Duodenal mucosa (tissue), 2 donors: Measurements from ENCODE around the gene BLTP3A.
A peak's percentile ranks its signal among the peaks of the same experiment; 100 is the strongest.
"Not testable (repeated sequence)": the region's sequence is repeated elsewhere in the genome, so short reads cannot be mapped to it uniquely, and the experiment has no call there.

ENCODE experiments used
- H3K27ac ChIP-seq: one replicate; pipeline ENCODE4 v1.7.0; 2013; ENCODE audit warnings: low read depth, low read length
- H3K27me3 ChIP-seq, 2 donors: one replicate each; pipeline ENCODE4 v1.7.0; 2013; ENCODE audit warnings: low read length in 2 of 2, control low read depth in 1 of 2; ENCODE audit not compliant: insufficient read depth in 2 of 2, control insufficient read depth in 1 of 2
- H3K36me3 ChIP-seq, 2 donors: one replicate each; pipeline ENCODE4 v1.7.0; 2013; ENCODE audit warnings: low read length in 2 of 2, control low read depth in 1 of 2; ENCODE audit not compliant: insufficient read depth in 2 of 2, control insufficient read depth in 1 of 2
- H3K4me1 ChIP-seq, 2 donors: one replicate each; pipeline ENCODE4 v1.7.0; 2013; ENCODE audit warnings: low read length in 2 of 2, control low read depth in 1 of 2; ENCODE audit not compliant: insufficient read depth in 2 of 2, control insufficient read depth in 1 of 2
- H3K4me3 ChIP-seq, 2 donors: one replicate each; pipeline ENCODE4 v1.7.0; 2013; ENCODE audit warnings: low read length in 2 of 2, low read depth in 1 of 2
- H3K9ac ChIP-seq, 2 donors: one replicate each; pipeline ENCODE4 v1.7.0; 2013; ENCODE audit warnings: low read length in 2 of 2, low read depth in 1 of 2
- H3K9me3 ChIP-seq, 2 donors: one replicate each; pipeline ENCODE4 v1.7.0; 2013; ENCODE audit warnings: low read length in 2 of 2, control low read depth in 1 of 2; ENCODE audit not compliant: control insufficient read depth in 1 of 2

Gene BLTP3A

GRCh38 chr6:34792605-34793500 is 970 bp downstream of the BLTP3A start:
- H3K27ac ChIP-seq: peak overlapping the region; percentile 86
- H3K9me3 ChIP-seq: no peaks in the 10 kb centered on the region
- peak overlapping the region; percentile 82 to 94 for H3K4me3 ChIP-seq
- peaks cover 15 to 21% of the 10 kb centered on the region in 2 donors for H3K4me1 ChIP-seq
- H3K27me3 ChIP-seq: no peaks in the 10 kb centered on the region
- H3K36me3 ChIP-seq: no peaks in the 10 kb centered on the region
- H3K9ac ChIP-seq: peak overlapping the region; percentile 86 to 90

GRCh38 chr6:34793877-34794276 is 2.0 kb downstream of the BLTP3A start:
- Histone ChIP-seq H3K36me3 (no peaks in the 10 kb centered on the region), H3K4me1 (peaks cover 15 to 21% of the 10 kb centered on the region in 2 donors), H3K9me3 (no peaks in the 10 kb centered on the region), H3K9ac (no peak overlapping the region), H3K27ac (no peak overlapping the region), H3K4me3 (no peak overlapping the region), H3K27me3 (no peaks in the 10 kb centered on the region)

DNA sequence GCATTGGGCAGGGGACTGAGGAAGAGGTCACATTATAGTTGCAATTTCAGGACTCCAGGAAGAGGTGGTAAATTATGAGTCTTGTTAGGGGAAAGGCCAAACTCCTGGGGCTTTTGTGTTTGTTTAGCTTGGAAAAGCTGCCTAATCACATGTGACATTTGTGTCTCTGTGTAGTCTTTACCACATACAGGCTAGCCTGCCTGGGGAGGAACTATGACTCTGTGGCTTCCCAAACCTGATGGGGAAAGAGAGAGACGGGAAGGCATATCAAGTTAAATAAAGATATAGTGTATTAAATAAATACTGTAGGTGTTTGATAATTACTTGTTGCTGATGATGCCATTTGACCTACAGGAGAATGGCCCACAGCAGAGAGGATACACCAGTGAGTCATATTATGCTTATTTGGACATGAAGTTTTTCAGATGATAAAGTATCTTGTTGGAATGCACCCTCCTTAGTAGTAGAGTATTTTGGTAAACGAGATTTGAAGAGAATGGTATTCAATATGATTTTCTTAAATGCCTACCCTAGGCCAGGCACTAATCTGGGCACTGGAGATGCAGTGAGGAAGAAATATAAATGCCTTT is 4.0 kb downstream of the BLTP3A start:
- Histone ChIP-seq H3K27ac (no peak overlapping the region), H3K4me1 (peaks cover 14 to 21% of the 10 kb centered on the region in 2 donors), H3K9ac (no peak overlapping the region), H3K27me3 (no peaks in the 10 kb centered on the region), H3K36me3 (no peaks in the 10 kb centered on the region), H3K9me3 (no peaks in the 10 kb centered on the region), H3K4me3 (no peak overlapping the region)

DNA sequence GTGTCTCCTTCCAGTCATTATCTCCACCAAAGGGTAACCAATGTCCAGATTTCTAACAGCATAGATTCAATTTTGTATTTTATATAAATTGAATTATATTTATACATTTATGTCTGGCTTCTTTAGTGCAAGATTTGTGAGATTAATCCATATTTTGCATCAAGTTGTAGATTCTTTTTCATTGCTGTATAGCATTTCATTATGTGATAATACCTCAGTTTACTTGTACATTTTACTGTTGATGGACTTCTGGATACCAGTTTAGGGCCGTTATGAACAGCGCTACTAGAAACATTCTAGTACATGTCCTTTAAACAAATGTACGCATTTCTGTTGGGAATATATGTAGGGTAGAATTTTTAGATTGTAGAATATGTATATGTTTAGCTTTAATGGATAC is 6.2 kb downstream of the BLTP3A start:
- no peaks in the 10 kb centered on the region for H3K36me3 ChIP-seq
- H3K9me3 ChIP-seq: no peaks in the 10 kb centered on the region
- H3K9ac ChIP-seq: no peak overlapping the region
- H3K27ac ChIP-seq: no peak overlapping the region
- peaks cover 4 to 15% of the 10 kb centered on the region in 2 donors for H3K4me1 ChIP-seq
- no peaks in the 10 kb centered on the region for H3K27me3 ChIP-seq
- no peak overlapping the region for H3K4me3 ChIP-seq

DNA sequence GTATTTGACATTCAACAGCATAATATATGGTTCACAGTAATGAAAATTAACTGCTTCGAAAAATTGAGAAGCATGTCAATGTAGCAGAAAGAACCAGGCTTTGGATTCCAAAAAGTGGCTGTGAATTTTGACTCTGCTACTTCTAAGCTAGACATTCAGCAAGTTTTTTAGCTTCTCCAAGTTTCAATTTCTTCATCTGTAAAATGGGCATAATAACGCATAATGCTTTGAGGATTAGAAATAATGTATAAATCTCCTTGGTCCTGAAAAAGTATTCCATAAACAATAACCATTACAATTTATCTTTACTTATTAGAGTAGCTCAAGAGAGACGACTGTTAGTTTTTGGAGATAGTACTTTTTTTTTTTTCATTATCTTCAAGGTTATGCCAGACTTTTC is 7.7 kb downstream of the BLTP3A start:
- Histone ChIP-seq H3K4me1 (peaks cover 0 to 15% of the 10 kb centered on the region in 2 donors), H3K9me3 (no peaks in the 10 kb centered on the region), H3K27me3 (no peaks in the 10 kb centered on the region), H3K4me3 (no peak overlapping the region), H3K36me3 (no peaks in the 10 kb centered on the region), H3K9ac (no peak overlapping the region), H3K27ac (no peak overlapping the region)

GRCh38 chr6:34804543-34804942 is 12.7 kb downstream of the BLTP3A start:
- H3K36me3 ChIP-seq: no peaks in the 10 kb centered on the region
- H3K4me1 ChIP-seq: peaks cover 0 to 4% of the 10 kb centered on the region in 2 donors
- no peak overlapping the region for H3K27ac ChIP-seq
- H3K9ac ChIP-seq: no peak overlapping the region
- no peaks in the 10 kb centered on the region for H3K27me3 ChIP-seq
- H3K9me3 ChIP-seq: no peaks in the 10 kb centered on the region
- no peak overlapping the region for H3K4me3 ChIP-seq

DNA sequence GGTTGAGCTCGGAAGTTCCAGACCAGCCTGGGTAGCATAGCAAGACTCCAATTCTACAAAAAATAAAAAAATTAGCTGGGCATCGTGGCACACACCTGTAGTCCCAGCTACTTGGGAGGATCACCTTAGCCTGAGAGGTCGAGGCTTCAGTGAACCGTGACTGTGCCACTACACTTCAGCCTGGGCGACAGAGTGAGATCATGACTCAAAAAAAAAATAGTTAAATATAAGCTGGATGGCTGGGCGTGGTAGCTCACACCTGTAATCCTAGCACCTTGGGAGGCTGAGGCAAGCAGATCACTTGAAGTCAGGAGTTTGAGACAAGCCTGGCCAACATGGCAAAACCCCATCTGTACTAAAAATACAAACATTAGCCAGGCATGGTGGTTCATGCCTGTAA is 13.2 kb downstream of the BLTP3A start:
- not testable (repeated sequence) for H3K4me3 ChIP-seq, H3K27me3 ChIP-seq, H3K36me3 ChIP-seq, H3K27ac ChIP-seq, H3K9ac ChIP-seq, H3K9me3 ChIP-seq, H3K4me1 ChIP-seq

- H3K27me3 ChIP-seq: no peaks in the 10 kb centered on the region
- H3K9me3 ChIP-seq: no peaks in the 10 kb centered on the region
- H3K36me3 ChIP-seq: no peaks in the 10 kb centered on the region
- H3K9ac ChIP-seq: no peak overlapping the region
- no peak overlapping the region for H3K27ac ChIP-seq
- peaks cover 0 to 8% of the 10 kb centered on the region in 2 donors for H3K4me1 ChIP-seq
- no peak overlapping the region for H3K4me3 ChIP-seq
Observed at GRCh38 chr6:34806738-34807453, 15.0 kb downstream of the BLTP3A start.

DNA sequence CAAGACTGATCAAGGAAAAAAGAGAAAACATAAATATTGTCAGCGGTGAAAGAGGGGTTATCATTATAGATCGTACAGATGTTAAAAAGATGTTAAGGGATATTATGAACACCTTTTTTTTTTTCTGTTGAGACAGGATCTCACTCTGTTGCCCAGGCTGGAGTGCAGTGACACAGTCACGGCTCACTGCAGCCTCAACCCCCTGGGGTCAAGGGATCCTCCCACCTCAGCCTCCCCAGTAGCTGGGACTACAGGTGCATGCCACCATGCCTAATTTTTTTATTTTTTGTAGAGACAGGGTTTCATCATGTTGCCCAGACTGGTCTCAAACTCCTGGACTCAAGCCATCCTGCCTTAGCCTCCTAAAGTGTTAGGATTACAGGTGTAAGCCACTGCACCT is 16.6 kb downstream of the BLTP3A start:
- H3K4me3 ChIP-seq, H3K4me1 ChIP-seq, H3K27ac ChIP-seq, H3K27me3 ChIP-seq, H3K9me3 ChIP-seq, H3K9ac ChIP-seq, H3K36me3 ChIP-seq: not testable (repeated sequence)

GRCh38 chr6:34809419-34809818 is 17.5 kb downstream of the BLTP3A start:
- not testable (repeated sequence) for H3K9me3 ChIP-seq, H3K4me1 ChIP-seq

More at GRCh38 chr6:34809419-34809818, 17.5 kb downstream of the BLTP3A start:
- H3K27ac ChIP-seq, H3K36me3 ChIP-seq, H3K9ac ChIP-seq, H3K4me3 ChIP-seq, H3K27me3 ChIP-seq: not testable (repeated sequence)
